ENCODE measurements around the gene CAND1.

GRCh38 chr12:67276421-67276820 lies 7.3 kb downstream of the CAND1 start:
- no peak for TF ChIP-seq CTCF (IDR thresholded peaks at IDR 0.05 in 8 of 11, conservative IDR thresholded peaks at IDR 0.05 in 3 of 11)
- no peak for TF ChIP-seq POLR2A (IDR thresholded peaks at IDR 0.05)

All from spleen (tissue), 7 donors.